Posterior vena cava (tissue), 2 donors: Measurements from ENCODE around the gene BAIAP3. TPM values are rescaled to one million over a fixed set of nuclear protein-coding genes. Genes with fewer than 3 reads are reported as not detected.
A peak's percentile ranks its signal among the peaks of the same experiment; 100 is the strongest.

Experiments
- DNase-seq: peaks from one replicate; pipeline ENCODE4 v3.0.0-alpha.2; 2020; ENCODE audit warnings: low spot score
- intact Hi-C, 2 donors: fragments of 100-400 bp; cut with DNase I; formaldehyde crosslinking; loops; one replicate each; pipeline versions ENCODE4 v1.14.1 to v1.14.2; 2022 to 2023
- total RNA-seq, 2 donors: library from RNA; stranded (reverse); fragmentation: NEBNext Ultra II Directional; extraction: Animal tissue kit (Norgen Biotek cat#: 25700); gene quantifications; one replicate each; pipeline ENCODE4 v1.2.1, GENCODE V29; 2021
- donor health status: DM: yes; HTN: yes; CAD: no.
- donor health status: DM: yes; HTN: yes; CAD: no.

BAIAP3 gene
- total RNA-seq, 2 donors from 2014 or later: 0.24 to 0.56 TPM

- no peak for DNase-seq
- intact Hi-C loops: no loop called here
Observed at GRCh38 chr16:1377406-1378010, 44.1 kb downstream of the BAIAP3 start.

DNA sequence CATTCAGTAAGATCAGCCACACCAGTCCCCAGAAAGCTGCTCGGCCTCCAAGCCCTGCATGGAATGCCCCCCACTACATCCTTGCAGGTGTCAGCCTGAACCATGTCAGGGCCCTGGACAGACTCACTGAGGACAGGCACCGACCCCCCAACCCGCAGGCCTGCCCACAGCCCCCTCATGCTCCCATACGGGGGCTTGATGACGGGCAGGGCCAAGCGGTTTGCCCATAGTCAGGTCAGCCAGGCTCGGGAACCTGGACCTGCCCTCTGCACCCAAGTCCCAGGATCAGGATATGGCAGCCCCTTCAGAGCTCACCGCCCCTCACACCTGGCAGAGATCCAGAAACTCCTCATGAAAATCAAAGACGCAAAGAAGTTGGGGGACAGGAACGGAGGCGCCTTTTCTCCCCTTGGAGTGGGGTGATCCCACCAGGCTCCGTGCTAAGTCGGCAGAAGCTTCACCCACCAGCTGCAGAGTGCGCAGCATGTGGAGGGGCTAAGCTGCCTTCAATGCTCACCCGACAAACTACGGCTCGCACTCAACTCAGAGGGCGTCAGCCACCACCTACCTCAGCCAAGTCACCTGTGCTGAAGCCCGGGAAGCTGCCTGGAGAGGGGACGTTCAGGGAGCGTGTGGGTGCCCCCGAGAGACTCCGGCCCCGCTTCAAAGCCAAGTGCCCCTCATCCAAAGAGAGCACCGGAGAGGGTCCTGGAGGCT lies 44.8 kb downstream of the BAIAP3 start:
- intact Hi-C loops: no loop called here
- DNase-seq: no peak

GRCh38 chr16:1378804-1379303 lies 45.4 kb downstream of the BAIAP3 start:
- peak; percentile 96 for DNase-seq
- intact Hi-C loops: no loop called here

DNA sequence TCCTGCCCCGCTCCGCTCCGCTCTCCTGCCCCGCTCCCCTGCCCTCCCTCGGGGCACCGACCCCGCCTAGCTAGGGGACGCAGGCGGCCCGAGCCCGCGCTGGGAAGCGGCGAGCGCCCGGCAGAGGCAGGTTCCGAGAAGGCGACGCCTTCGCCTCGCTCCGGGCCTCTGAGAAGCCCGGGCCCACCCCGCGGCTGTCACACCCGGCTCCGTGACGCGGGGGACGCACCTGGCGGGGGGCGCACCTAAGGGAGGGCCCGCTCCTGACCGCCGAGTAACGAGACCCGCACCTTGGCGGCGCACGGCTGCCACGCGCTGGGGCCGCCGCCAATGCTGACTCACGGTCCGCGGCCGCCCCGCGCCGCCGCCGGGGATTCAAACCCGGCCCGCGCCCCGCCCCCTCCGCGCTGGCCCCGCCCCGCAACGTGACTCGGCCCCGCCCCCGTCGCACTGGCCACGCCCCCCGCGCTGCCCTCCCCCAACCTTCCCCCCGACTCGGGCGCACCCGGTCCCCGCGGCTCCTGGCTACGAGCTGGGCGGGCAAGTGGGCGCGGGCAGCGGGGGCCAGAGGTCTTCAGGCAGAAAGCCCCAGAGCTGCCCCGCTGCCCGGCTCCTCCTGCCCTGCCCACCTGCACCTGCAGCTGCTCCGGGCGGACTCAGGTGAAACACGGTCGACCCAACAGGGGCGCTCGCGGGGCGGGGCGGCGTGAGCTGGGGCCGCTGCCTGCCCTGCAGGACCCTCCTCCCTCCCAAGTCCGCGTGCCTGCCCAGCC lies 46.0 kb downstream of the BAIAP3 start:
- DNase-seq: peak; percentile 89
- intact Hi-C loops: no loop called here

GRCh38 chr16:1380195-1380594 lies 46.8 kb downstream of the BAIAP3 start:
- intact Hi-C loops: no loop called here
- DNase-seq: no peak

GRCh38 chr16:1381612-1382406 lies 48.4 kb downstream of the BAIAP3 start:
- no peak for DNase-seq
- intact Hi-C loops: no loop called here

- intact Hi-C loops: no loop called here
- DNase-seq: no peak
Observed at GRCh38 chr16:1383556-1383955, 50.1 kb downstream of the BAIAP3 start.

DNA sequence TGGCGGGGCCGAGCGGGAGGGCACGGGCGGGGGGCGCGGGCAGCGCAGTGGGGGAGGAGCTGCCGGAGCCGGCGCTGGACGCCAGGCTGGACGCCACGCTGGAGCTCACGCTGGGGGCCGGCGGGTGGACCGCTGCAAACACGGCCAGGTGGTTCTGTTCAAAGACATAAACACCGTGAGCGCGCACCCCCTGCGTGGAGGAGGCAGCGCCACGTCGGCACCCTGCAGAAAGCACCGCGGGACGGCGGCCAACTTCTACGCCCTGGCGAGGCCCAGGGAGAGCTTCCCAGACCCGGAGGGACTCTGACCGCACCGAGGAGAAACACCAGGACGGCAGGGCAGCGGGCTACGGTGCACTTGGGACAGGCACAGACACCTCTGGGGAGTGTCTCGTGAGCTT lies 51.8 kb downstream of the BAIAP3 start:
- no peak for DNase-seq
- intact Hi-C loops: no loop called here

GRCh38 chr16:1387331-1387730 lies 53.9 kb downstream of the BAIAP3 start:
- intact Hi-C loops: no loop called here
- DNase-seq: no peak

DNA sequence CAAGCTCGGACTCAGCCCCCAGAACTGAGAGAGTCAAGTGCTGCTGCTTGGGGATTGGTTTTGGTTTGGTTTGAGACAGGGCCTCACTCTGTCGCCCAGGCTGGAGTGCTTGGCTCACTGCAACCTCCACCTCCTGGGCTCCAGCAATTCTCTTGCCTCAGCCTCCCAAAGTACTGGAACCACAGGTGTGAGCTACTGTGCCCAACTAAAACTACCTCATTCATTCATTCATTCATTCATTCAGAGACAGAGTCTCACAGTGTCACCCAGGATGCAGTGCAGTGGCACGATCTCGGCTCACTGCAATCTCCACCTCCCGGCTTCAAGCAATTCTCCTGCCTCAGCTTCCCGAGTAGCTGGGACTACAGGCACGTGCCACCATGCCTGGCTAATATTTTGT lies 56.3 kb downstream of the BAIAP3 start:
- no peak for DNase-seq
- intact Hi-C loops: no loop called here

DNA sequence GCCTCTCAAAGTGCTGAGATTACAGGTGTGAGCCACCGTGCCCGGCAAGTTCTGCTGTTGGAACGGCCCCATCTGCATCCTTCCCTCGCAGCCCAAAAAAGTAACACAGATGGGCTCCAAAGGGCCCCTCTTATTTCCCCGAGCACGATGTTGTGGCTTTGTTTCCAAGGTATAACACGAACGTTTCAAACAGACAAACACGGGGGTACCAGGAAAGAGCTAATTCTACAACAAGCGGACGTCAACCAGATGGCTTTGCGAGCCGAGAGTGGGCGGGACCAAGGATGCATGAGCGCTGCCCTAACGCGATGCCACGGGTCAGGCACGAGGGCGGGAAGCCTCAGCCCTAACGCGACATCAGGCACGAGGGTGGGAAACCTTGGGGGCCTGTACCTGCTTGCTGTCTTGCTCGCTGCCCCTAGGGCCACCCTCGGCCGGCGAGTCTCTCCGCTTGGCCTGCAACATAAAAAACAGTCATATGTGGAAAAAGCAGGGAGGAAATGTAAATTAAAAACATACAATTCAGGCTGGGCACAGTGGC lies 56.9 kb downstream of the BAIAP3 start:
- intact Hi-C loops: no loop called here
- DNase-seq: no peak

GRCh38 chr16:1392826-1393225 lies 59.4 kb downstream of the BAIAP3 start:
- no peak for DNase-seq
- intact Hi-C loops: no loop called here

DNA sequence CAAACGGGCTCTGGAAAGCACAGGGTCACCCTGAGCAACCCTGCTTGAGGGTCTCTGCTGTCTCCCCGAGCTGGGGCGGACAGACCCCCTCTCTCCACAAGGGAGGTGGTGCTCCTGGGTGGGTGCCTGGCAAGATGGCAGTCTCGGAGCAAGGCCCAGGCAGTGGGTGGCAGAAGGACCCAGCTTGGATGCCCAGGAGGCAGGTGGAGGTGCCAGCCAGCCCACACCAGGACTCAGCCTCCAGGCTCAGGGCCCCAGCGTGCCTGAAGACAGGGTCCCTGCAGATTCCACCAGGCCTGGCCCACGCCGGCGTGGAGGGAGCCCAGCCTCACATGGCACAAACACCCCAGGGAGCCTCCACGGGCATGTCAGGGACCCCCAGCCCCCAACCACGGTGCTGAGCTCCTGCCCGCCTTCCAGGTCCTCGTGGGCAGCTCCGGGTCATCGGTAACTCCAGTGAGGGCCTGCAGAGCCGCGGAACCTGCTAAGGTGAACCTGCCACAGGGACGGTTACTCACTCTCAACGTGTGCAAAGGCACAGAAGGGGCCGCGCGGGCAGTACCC lies 60.2 kb downstream of the BAIAP3 start:
- no peak for DNase-seq

GRCh38 chr16:1394367-1394951 lies 61.0 kb downstream of the BAIAP3 start:
- peak; percentile 56 for DNase-seq
- intact Hi-C loops: no loop called here

More for the DNA sequence above, 60.2 kb downstream of the BAIAP3 start:
- intact Hi-C loops: no loop called here

DNA sequence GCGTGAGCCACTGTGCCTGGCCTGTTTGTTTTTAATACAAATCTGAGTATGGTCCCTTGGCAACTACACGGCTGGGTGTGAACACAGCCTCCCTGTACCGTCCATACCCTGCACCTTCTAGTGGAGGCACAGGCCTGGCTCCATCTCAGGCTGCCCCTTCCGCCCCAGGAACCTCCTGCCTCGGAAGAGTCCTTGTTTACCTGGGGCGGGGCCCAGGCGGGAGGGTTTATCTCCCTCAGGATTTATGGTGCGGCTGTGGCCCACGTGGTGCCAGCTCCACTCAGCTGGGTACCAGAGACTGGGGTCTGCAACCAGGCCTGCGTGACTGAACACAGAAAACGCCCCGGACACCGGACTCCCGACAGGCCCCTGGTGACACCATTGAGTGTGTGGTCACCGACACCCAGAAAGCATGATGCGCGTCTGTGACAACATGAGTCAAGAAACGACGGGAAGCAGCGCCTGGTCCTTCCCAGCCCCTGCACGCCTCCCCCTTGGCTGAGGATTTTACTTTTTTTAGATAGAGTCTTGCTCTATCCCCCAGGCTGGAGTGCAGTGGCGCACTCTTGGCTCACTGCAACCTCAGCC lies 62.1 kb downstream of the BAIAP3 start:
- intact Hi-C loops: no loop called here
- DNase-seq: no peak

- intact Hi-C loops: no loop called here
- DNase-seq: no peak
Observed at GRCh38 chr16:1397779-1398178, 64.3 kb downstream of the BAIAP3 start.

- intact Hi-C loops: no loop called here
- no peak for DNase-seq
Observed at GRCh38 chr16:1398351-1398750, 64.9 kb downstream of the BAIAP3 start.
